Fibroblast of upper back skin (primary cell): ENCODE results near the gene SLC12A2.

Experiments
- DNase-seq: peaks from one replicate; pipeline ENCODE4 v3.0.0-alpha.2; 2013

SLC12A2 gene

GRCh38 chr5:128228521-128228920 is 145.0 kb downstream of the SLC12A2 start:
- DNase-seq: peak; percentile 56

GRCh38 chr5:128234928-128235641 is 151.5 kb downstream of the SLC12A2 start:
- no peak for DNase-seq

GRCh38 chr5:128236334-128236733 is 152.8 kb downstream of the SLC12A2 start:
- no peak for DNase-seq

GRCh38 chr5:128237000-128237399 is 153.4 kb downstream of the SLC12A2 start:
- DNase-seq: no peak

- DNase-seq: peak; percentile 74
Observed at GRCh38 chr5:128237546-128237945, 154.0 kb downstream of the SLC12A2 start.
